ENCODE data around the gene POTEH.
"Not testable (repeated sequence)": the region's sequence is repeated elsewhere in the genome, so short reads cannot be mapped to it uniquely, and the experiment has no call there.

- not testable (repeated sequence) for TF ChIP-seq CTCF, POLR2AphosphoS5, POLR2A (IDR thresholded peaks at IDR 0.05)
Observed at GRCh38 chr22:15684695-15685094, 5.1 kb upstream of the POTEH start.
